Left hindlimb (tissue), 1 donor: ENCODE measurements around the gene PHKA2.

Experiments
- DNase-seq: peaks from one replicate; pipeline ENCODE4 v3.0.0-alpha.2; 2018

PHKA2 gene

DNA sequence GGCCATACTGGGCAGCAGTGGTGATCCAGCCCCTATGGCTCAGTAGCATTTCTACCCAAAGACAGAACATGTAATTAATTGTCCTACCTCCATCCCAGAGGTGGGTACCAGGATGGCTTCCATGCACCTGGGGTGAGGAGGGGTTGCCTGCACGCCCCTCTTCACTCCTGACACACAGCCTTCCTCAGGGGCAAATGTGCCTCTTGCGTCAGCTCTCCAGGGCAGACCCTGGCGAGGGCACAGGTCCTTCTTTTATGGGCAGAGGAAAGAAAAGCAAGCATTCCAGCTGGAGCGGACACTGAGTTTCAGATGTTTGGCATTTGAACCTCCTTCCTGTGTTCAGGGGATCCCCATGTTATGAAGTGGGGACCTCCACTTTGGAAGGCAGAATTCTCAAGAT lies 95.6 kb downstream of the PHKA2 start:
- no peak for DNase-seq

DNA sequence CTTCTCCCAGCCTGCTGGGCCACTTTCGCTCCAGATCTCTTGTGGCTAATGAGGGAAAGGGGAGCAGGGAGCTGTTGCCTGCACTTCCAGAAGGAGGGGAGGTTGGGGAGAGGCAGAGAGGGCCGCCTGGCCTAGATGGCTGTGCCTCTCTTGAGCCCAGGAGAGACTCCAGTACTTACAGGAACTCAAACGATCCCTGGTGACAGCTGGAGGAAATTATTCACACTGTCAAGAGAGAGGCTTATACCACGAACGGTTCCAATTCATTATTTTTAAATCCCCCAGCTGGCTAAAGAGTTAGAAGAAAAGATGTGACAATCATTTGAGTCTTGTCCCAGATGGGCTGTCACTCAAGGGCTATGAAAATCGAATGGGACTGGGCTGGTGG lies 96.1 kb downstream of the PHKA2 start:
- no peak for DNase-seq

DNA sequence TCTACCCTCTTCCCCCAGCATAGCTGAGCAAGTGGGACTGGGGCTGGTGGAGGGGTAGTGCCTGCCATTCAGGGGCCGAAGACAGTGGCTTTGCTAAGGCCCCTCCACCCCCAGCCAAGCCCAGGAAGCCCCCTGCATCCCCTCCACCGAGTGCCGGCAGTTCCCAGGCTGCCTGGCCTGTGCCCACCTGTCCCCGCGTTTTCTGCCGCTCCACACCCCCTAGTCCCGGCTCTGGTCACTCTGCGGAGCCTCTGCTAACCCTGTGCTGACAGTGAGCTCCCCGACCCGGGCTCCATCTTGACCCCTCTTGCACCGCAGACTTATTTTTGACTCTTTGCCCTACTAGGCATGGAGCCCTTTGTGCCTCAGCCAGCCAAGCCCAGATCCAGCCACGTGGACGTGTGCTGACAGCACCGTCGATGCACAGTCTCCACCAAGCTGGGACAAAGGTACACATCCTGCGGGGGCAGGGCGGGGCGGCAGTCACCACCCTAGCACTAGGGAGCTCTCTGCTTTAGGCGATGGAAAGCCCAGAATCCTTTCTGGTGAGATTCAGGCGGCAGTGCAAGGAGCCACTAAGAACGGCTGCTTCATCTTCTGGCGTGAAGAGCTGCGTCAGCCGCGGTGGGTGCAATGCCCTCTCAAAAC lies 96.6 kb downstream of the PHKA2 start:
- DNase-seq = no peak

DNA sequence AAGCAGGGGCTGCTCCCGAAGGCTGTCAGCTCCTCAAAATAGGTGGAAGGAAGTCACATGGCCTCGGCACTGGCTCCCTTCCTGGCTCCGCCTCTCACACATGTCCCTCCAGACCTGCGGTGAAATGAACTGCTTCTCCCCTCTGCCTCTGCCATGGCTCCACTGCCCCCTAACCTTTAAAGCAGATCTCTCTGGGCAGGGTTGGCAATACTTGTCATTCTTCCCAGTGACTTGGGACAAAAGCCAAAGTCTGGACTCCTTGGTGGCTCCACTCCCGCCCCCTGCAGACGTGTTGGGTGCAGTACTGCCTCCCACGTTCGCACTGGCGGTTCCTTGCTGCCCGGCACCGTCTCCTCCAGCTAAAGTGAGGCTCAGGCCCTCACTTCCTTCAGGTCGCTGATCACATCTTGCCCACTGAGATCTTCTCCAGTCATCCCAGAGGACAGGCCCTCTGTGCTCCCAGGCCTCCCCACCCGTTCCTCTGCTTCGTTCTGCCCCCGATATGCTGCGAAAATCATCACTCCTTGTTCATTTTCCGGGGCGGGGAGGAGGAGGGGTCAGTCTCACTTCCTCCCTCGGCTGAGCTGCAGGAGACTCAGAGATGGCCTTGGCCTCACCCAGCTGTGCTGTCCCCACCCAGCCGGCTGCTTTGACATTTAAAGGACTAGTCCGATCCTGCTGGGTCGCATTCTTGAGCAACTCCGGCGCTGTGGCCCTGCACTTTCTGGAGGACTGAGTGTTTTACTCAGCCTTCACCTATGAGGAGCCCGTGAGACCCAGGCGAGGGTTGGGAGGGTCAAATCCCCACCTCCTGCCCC lies 97.4 kb downstream of the PHKA2 start:
- peak; percentile 77 for DNase-seq

DNA sequence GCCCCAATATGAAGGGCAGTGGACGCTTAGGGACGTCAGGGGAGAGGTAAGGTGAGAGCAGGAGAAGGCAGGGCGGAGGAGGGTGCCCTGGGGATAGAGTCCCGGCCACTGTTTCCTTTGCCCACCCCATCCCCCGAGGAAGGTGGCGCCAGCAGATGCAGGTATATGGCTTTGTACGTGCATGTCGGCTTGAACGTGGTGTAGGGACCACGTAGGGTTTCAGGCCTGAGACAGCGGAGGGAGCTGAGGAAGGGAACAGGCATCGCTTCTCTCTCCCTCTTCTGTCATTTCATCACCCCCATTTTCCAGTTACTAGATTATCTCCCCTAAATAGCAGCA lies 97.9 kb downstream of the PHKA2 start:
- no peak for DNase-seq

DNA sequence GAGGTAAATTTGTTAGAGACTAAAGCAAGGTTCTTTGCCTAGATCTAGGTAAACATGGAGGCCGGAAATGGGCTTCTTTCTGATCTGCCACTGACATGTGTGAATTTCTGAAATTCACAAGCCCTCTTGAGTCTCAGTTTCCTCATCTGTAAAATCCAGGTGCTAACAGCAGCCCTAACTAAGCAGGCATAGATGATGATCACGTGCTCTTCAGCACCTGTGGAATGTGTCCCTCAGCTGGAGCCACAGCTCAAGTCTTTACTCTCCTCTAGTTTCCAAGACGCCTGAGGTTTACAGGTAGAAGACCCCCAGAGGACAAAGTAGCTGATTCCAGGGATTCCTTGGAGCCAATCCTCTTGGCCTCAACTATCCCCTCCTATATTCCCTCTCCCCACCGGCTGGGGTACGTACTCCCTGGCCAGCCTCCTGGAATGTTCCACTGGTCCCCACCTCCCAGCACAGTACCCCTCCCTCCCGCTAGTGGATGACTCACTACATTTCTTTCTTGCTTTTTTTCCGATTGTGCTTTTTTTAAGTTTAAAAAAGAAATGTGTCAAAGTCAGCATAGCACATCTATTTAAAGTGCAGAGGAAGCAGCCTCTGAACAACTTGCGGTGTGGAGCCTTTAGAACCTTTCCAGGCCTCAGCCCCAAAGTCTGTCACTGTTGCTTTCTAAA lies 98.4 kb downstream of the PHKA2 start:
- DNase-seq = no peak

DNA sequence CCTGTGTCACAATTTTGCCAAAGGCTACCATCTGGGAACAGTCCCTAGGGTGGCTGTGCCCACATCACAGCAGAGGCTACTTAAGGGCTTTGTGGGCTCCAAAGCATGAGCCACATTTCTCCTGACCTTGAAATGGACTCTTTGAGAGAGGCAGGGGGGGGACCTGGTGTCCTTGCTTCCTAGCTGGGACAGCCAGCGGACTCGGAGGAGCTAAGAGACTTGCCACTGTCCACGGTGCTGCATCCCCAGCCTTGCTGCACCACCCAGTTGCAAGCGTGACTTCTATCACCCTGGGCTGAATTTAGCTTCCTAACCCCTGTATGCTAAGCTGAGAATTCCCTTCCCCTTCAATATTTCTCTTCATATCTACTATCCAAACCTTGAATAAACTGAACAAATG lies 99.0 kb downstream of the PHKA2 start:
- DNase-seq = no peak

DNA sequence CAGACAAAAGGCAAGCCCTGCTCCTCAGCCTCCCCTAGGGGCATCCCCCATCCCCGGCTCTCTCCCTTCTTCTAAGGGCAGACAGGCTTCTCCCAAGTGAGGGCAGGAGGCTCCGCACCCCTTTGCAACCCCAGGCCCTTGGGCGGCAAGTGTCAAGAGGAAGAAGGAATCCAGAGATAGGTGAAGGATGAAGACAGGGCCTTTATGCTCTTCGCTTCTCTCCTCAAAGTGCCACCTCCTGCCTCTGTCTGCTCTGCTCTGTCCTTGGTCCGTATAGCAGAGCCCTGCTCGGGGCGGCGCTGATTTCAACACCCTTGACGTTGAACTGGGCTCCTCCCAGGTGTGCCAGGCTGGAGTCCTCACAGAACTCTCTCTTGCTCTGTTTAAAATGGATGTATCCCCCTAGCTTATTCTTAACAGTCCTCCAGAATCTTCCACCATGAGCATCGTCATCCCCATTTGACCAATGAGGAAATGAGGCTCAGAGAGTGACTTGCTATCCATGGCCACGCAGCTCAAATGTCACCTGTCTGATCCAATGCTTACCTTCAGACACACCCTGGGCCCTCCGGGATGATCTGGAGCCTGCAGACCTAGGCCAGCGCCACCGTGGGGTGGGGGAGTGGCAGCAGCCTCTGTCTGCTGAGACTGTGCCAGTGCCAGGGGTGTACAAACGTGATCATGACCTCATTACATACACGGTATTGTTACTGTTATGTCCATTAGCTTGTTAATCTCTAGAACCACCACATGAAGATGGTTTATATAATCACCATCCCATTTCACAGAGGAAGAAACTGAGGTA lies 99.8 kb downstream of the PHKA2 start:
- no peak for DNase-seq

DNA sequence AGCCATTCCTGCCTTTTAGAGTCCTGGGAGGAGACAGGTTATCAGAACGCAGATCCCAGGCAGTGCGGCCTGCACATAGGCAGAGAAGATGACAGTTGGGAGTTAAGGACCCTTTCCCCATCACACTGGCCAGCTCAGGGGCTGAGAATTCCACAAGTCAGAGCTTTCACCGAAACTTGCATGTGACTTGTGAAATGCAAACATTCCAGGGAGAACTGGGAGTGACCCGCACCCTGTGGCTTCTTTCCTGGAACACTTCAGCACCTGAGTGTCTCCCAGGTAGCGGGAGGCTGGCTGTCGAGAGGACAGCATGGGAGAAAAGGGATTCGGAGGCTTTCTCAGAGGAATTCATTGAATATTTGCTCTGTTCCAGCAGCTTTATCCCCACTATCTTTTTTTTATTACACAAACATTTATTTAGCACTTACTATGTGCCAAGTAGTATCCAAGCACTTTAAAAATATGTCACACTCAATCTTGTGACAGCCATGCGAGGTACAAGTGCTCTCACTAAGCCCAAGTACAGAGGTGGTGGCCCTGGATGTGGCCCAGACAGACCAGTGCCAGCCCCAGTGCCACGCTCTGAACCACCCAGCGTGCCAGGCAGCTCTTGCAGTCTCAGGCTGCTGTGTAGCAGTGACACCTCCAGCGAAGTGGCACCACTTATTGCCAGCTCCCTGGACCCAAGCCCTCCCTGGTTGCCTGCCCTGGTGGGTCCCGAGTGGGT lies 100.5 kb downstream of the PHKA2 start:
- no peak for DNase-seq

DNA sequence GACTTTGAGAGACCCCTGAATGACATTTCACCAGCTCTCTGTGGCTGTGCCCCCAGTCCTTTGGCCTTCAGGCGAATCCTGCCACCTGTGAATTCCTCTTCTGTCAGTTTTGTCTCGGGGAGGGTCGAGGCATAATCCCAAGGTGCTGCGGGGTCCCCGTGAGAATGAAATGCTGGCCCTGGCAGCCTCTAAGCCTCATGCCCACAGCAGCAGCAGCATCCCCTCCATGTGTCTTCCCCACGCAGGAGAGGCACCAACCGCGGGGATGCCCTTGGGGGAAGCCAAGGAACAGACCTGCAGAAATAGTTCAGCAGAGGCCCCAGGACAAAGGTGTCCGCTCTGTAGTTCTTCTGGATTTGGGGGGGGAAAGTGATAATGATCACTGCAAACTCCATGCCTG lies 104.8 kb downstream of the PHKA2 start:
- no peak for DNase-seq

DNA sequence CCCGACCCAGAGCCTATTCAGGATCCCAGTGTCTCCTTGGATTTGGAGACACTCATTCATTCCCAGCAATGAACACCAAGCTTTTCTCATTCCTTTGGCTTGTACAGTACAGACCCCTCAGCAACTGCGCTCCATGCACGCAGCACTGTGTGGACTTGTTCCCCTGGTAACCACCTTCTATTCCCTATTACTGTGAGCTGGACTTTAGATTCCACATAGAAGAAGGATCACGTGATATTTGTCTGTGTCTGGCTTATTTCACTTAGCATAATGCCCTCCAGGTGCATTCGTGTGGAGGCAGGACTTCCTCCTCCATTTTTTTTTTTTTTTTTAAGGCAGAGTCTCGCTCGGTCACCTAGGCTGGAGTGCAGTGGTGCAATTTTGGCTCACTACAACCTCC lies 106.4 kb downstream of the PHKA2 start:
- DNase-seq = no peak

DNA sequence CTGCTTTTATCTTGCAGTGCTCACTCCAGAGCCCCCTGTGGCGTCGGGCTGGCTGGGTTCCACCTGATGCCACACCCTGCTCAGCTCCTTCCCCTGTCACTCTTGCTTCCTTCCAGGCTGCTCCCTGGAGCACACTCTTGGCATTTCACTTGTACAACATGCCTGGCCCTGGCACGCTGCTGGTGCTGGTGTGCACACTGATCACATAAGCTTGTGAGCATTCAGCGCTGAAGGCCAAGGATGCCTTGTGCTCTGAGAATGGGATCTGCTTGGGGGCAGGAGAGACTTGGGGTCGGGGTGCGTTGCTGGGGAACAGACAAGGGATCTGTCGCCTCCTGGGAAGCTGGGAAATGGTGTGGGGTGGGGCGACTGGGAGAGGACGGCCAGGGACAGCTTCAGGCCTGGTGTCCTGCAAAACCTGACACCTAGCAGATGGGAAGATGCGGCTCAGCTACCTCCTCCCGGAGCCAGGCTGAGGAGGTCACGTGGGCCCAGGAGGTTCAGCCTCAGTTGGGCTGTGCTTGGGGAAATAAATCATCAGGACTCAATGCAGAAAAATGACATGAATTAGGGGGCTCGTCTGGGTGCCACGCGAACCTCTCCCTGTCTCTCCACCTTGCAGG lies 108.5 kb downstream of the PHKA2 start:
- DNase-seq = no peak

DNA sequence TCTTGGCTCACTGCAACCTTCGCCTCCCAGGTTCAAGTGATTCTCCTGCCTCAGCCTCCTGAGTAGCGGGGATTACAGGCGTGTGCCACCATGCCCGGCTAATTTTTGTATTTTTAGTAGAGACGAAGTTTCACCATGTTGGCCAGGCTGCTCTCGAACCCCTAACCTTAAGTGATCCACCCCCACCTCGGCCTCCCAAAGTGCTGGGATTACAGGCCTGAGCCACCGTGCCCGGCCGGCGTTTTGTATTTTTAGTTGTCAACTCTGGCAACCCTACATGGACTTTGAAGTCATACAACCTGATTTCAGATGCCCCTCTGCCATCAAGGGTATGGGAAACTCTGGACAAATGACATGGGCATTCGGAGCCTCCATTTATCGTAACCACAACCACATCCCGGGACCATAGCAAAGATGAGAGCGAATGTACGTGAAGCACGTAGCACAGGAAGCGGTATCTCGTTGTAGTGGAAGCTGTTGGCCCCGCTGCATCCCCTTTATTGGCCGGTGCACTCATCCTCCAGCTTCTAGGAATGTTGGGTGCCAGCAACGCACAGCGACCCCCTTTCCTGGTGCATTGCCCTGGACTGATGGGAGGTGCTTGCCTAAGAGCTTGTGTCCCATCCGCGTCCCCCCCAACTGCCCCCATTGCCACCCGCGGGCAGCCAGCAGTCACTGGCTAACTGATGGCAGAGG lies 109.2 kb downstream of the PHKA2 start:
- no peak for DNase-seq

DNA sequence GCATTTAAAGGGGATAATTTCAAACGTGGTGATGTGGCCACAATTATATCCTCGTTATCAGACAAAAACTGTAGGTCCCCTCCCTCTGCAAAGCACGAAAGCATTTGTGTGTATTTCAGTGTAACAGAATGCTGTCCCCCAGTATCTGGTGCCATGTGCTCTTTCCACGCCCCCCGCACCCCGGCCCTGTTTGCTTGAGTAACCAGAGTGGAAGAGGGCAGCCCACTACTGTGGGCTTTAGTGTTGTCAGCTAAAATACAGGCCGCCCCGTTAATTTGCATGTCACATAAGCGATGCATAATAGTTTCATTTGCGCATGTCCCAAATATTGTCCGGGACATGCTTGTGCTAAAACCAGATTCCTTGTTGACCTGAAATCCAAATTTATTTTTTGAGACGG lies 110.1 kb downstream of the PHKA2 start:
- DNase-seq = no peak

DNA sequence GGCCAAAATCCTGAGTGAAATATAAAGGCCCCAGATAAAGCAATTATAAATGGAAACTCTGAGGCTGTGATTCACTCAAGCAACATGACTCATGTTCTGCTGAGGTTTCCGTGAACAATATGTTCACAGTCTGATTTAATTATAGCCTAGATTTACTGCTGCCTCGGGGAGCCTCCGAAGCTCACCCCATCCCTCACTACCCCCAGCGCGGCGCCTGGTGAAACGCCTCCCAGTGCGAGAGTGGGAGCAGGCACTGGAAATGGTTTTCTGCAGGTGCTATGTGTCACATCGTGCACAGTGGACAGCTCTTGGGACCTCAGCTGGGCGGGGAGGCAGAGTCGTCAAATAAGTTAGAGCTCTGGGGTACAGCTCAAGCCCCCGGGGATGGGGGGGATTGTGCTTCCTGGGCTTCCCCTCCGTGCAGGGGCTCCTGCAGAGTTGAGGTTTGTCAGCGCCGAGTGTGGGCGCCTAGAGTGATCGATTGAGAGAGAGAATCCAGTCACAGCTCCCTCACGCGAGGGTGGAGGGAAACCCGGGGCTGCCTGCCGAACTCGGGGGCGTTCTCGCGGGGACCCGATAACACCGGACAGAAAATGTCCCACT lies 110.6 kb downstream of the PHKA2 start:
- no peak for DNase-seq

DNA sequence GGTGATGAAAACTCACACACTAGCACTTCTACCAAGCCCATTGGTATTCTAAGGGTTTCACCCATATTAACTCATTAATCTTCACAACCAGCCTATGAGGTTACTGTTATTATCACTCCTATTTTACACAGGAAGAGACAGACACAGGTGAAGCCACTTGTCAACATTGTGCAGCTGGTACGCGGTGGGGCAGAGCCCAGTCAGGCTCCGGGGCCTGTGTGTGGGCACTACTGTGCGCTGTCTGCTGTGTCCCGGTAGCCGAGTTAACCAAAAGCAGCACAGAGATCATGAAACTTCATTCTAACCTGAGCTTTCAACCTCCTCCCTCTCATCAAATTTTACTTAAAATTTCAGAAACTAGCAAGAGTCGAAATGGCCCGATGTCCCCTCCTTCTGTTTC lies 111.3 kb downstream of the PHKA2 start:
- no peak for DNase-seq

DNA sequence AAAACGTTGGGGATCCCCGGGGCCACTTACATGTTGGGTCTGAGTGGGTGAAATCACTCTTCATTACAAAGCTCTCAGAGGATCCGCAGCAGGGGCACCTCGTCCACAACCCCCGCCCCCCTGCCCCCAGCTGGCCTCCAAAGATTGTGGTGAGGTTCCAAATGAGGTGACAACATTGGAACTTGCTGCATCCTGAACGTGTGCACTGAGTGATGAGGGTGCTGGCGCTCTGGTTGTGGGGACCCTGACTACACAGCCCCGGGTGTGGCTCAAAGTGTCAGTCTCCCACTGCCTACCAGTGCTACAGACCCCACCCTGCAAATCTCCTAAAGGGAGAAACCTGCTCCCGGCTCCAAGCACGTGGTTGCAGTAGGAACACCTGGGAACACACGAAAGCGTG lies 111.9 kb downstream of the PHKA2 start:
- DNase-seq = no peak

DNA sequence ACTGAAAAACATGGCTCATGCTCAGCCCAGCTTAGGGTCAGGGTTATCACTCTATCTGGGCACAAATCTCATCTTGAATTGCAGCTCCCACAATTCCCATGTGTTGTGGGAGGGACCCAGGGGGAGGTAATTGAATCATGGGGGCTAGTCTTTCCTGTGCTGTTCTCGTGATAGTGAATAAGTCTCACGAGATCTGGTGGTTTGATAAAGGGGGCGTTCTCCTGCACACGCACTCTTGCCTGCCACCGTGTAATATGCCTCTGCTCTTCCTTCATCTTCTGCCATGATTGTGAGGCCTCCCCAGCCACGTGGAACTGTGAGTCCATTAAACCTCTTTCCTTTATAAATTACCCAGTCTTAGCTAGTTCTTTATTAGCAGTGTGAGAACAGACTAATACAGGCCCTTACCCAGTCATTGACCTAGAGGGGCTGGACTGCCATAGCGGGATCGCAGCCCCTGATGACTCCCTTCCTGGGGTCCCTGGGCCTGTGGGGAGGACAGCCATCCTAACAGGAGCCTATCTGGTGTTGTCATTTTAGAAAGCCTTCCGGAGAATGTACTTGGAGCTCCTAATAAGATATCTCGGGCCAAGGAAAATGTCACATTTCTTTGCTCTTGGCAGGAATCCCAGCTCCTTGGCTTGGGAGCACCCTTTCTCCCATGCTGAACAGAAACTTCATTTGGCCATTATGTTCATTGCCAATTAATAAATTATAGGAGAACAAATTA lies 112.6 kb downstream of the PHKA2 start:
- DNase-seq = no peak

DNA sequence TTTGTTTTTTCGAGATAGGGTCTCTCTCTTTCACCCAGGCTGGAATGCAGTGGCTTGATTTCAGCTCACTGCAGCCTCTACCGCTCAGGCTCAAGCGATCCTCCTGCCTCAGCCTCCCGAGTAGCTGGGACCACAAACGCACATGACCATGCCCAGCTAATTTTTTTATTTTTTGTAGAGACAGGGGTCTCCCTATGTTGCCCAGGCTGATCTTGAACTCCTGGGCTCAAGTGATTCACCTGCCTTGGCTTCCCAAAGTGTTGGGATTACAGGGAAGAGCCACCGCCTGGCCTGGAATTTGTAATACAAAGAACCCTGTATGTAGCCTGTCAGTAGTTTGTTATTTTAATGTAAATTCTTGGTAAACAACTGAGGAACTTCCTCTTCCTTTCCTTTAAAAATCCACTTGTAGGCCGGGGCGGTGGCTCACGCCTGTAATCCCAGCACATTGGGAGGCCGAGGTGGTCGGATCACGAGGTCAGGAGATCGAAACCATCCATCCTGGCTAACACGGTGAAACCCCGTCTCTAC lies 119.5 kb downstream of the PHKA2 start:
- DNase-seq = no peak

DNA sequence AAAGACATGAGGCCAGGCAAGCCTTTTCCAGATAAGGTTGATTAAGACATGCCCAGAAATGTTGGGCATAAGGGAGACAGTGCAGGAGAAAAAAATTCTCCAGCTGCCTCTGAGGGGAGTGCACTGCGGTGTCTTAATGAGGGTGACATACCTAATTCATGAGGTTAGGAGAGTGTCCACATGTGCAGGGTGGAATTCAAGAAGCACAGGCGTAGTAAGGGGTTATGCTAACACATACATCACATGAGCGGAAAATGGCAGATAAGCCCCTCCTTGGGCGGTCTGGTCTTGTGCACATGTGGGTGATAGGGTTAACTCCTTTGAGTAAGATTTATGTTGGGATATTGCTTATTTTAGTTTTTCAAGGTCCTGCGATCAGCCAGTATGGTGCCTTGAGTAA lies 122.4 kb downstream of the PHKA2 start:
- no peak for DNase-seq
